Common myeloid progenitor, CD34-positive (primary cell): Measurements from ENCODE around the gene RXRB.
A peak's percentile ranks its signal among the peaks of the same experiment; 100 is the strongest.

Experiments used
- CTCF ChIA-PET: fragments of 350-600 bp; sonication (Branson Sonifier 250); formaldehyde crosslinking; loops from one replicate; lab custom pipeline; 2021; ENCODE audit warnings: antibody characterized with exemption; lab: Charles Lee
- POLR2A ChIA-PET: fragments of 350-600 bp; sonication (Branson Sonifier 250); formaldehyde crosslinking; loops from one replicate; lab custom pipeline; 2021; ENCODE audit warnings: antibody characterized with exemption; lab: Charles Lee
- DNase-seq, 3 donors: peaks; one replicate each; pipeline versions ENCODE4 v3.0.0 to v3.0.0-alpha.2; 2013
- H3K27ac ChIP-seq, 2 experiments: 1 replicate in 1 of 2; 2 replicates in 1 of 2; pipeline ENCODE4 v1.7.0; 2013; ENCODE audit warnings: inconsistent platforms in 2 of 2, low read length in 2 of 2, mild to moderate bottlenecking in 2 of 2, low read depth in 1 of 2, moderate library complexity in 1 of 2; ENCODE audit not compliant: severe bottlenecking in 2 of 2, insufficient read depth in 1 of 2, poor library complexity in 1 of 2
- H3K27me3 ChIP-seq, 5 experiments: replicated peaks in 2 of 5; 1 replicate in 3 of 5; 2 replicates in 2 of 5; pipeline versions ENCODE4 v1.6.1 to v1.7.0; 2013; ENCODE audit warnings: low read length in 4 of 5, mild to moderate bottlenecking in 2 of 5, moderate library complexity in 2 of 5, inconsistent platforms in 1 of 5; ENCODE audit not compliant: insufficient read depth in 5 of 5, control insufficient read depth in 4 of 5
- H3K36me3 ChIP-seq, 4 experiments: 1 replicate in 2 of 4; 2 replicates in 2 of 4; pipeline versions ENCODE4 v1.6.1 to v1.7.0; 2013; ENCODE audit warnings: low read length in 3 of 4, control low read depth in 1 of 4, mild to moderate bottlenecking in 1 of 4; ENCODE audit not compliant: control insufficient read depth in 4 of 4, insufficient read depth in 4 of 4
- H3K4me1 ChIP-seq, 4 experiments: 1 replicate in 3 of 4; 2 replicates in 1 of 4; pipeline versions ENCODE4 v1.6.1 to v1.7.1; 2013; ENCODE audit warnings: low read length in 3 of 4, mild to moderate bottlenecking in 3 of 4, control low read depth in 1 of 4, inconsistent platforms in 1 of 4, moderate library complexity in 1 of 4; ENCODE audit not compliant: control insufficient read depth in 4 of 4, insufficient read depth in 4 of 4; ENCODE audit errors: control extremely low read depth in 1 of 4
- H3K4me3 ChIP-seq, 7 experiments: 1 replicate in 4 of 7; 2 replicates in 3 of 7; pipeline versions ENCODE4 v1.5.1 to v1.7.0; 2013; ENCODE audit warnings: mild to moderate bottlenecking in 7 of 7, low read length in 6 of 7, moderate library complexity in 6 of 7, inconsistent platforms in 2 of 7, low read depth in 2 of 7, control low read depth in 1 of 7; ENCODE audit not compliant: insufficient read depth in 4 of 7, control insufficient read depth in 1 of 7; ENCODE audit errors: extremely low read depth in 1 of 7
- H3K9me3 ChIP-seq, 5 experiments: 1 replicate in 4 of 5; 2 replicates in 1 of 5; pipeline versions ENCODE4 v1.6.1 to v1.7.1; 2013; ENCODE audit warnings: low read length in 4 of 5, mild to moderate bottlenecking in 2 of 5, inconsistent platforms in 1 of 5, low read depth in 1 of 5, moderate library complexity in 1 of 5; ENCODE audit not compliant: control insufficient read depth in 4 of 5, insufficient read depth in 2 of 5; ENCODE audit errors: control extremely low read depth in 1 of 5
- whole genome bisulfite sequencing: methylation state at CpG from one replicate; pipeline ENCODE4 v1.1.5; 2013; ENCODE audit not compliant: insufficient coverage; 5-methylcytosine and 5-hydroxymethylcytosine counted together

RXRB gene

GRCh38 chr6:33217681-33218080 is 17.2 kb upstream of the RXRB start:
- Histone ChIP-seq H3K4me1 (peaks cover 3 to 16% (median 14%) of the 10 kb centered on the region in 4 experiments), H3K27ac (no peak overlapping the region), H3K27me3 (peaks cover 0 to 3% (median 2%) of the 10 kb centered on the region in 5 experiments), H3K9me3 (no peaks in the 10 kb centered on the region), H3K36me3 (no peaks in the 10 kb centered on the region), H3K4me3 (no peak overlapping the region)
- 91% methylated on average over 1 of the region's 3 CpGs for WGBS
- no peak for DNase-seq
- CTCF ChIA-PET = interaction anchor here (1.3 kb wide), 1 partner anchor 28 kb away, joined by 3 read pairs; no protein-coding TSS in a partner anchor
- POLR2A ChIA-PET = no interaction called here

- H3K9me3 ChIP-seq = no peaks in the 10 kb centered on the region
- ChIA-PET CTCF (no interaction called here), POLR2A (no interaction called here)
- H3K27me3 ChIP-seq = peaks cover 0 to 3% (median 0%) of the 10 kb centered on the region in 5 experiments
- peaks cover 4 to 18% (median 16%) of the 10 kb centered on the region in 4 experiments for H3K4me1 ChIP-seq
- no peak for DNase-seq
- no peak overlapping the region for H3K27ac ChIP-seq
- no peak overlapping the region for H3K4me3 ChIP-seq
- peaks cover 0 to 1% (median under 1%) of the 10 kb centered on the region in 4 experiments for H3K36me3 ChIP-seq
- 100% methylated on average over 4 of the region's 6 CpGs for WGBS
Measured at GRCh38 chr6:33217246-33217645, 16.8 kb upstream of the RXRB start.

GRCh38 chr6:33216117-33216649 is 15.7 kb upstream of the RXRB start:
- Histone ChIP-seq H3K4me3 (no peak overlapping the region), H3K27me3 (peaks cover 0 to 2% (median 0%) of the 10 kb centered on the region in 5 experiments), H3K9me3 (no peaks in the 10 kb centered on the region), H3K27ac (no peak overlapping the region), H3K36me3 (peaks cover 0 to 11% (median 3%) of the 10 kb centered on the region in 4 experiments), H3K4me1 (peaks cover 4 to 18% (median 16%) of the 10 kb centered on the region in 4 experiments)
- DNase-seq = no peak
- 100% methylated on average over 3 of the region's 4 CpGs for WGBS
- POLR2A ChIA-PET = interaction anchor here (0.6 kb wide), 1 partner anchor 18 kb away, joined by 3 read pairs; no protein-coding TSS in a partner anchor
- CTCF ChIA-PET = interaction anchor here (1.3 kb wide), 1 partner anchor 90 kb away, joined by 3 read pairs; no protein-coding TSS in a partner anchor

- POLR2A ChIA-PET = no interaction called here
- Histone ChIP-seq H3K27ac (no peak overlapping the region), H3K36me3 (peaks cover 2 to 16% (median 5%) of the 10 kb centered on the region in 4 experiments), H3K27me3 (peaks cover 0 to 2% (median 0%) of the 10 kb centered on the region in 5 experiments), H3K4me1 (peaks cover 4 to 18% (median 16%) of the 10 kb centered on the region in 4 experiments), H3K4me3 (no peak overlapping the region), H3K9me3 (no peaks in the 10 kb centered on the region)
- CTCF ChIA-PET = interaction anchor here (1.3 kb wide), 1 partner anchor 89 kb away, joined by 3 read pairs; no protein-coding TSS in a partner anchor
- DNase-seq = no peak
- WGBS = 100% methylated on average over 4 of the region's 9 CpGs
Measured at GRCh38 chr6:33215271-33216116, 15.0 kb upstream of the RXRB start.

- peak overlapping the region in 6 of 7 experiments; percentile 59 to 78 (median 68) for H3K4me3 ChIP-seq
- 2% methylated on average over 6 of the region's 9 CpGs for WGBS
- H3K4me1 ChIP-seq = peaks cover 6 to 21% (median 19%) of the 10 kb centered on the region in 4 experiments
- peaks cover 0 to 2% (median 0%) of the 10 kb centered on the region in 5 experiments for H3K27me3 ChIP-seq
- no peak for DNase-seq
- peaks cover 2 to 26% (median 13%) of the 10 kb centered on the region in 4 experiments for H3K36me3 ChIP-seq
- no peaks in the 10 kb centered on the region for H3K9me3 ChIP-seq
- CTCF ChIA-PET = no interaction called here
- no peak overlapping the region for H3K27ac ChIP-seq
- POLR2A ChIA-PET = no interaction called here
Measured at GRCh38 chr6:33213989-33214335, 13.5 kb upstream of the RXRB start.

GRCh38 chr6:33213166-33213988 is 12.9 kb upstream of the RXRB start:
- CTCF ChIA-PET = interaction anchor here (0.6 kb wide), 1 partner anchor 195 kb away, joined by 3 read pairs; no protein-coding TSS in a partner anchor
- Histone ChIP-seq H3K27ac (peak overlapping the region in 1 of 2 experiments; percentile 21), H3K9me3 (no peaks in the 10 kb centered on the region), H3K4me1 (peaks cover 8 to 25% (median 22%) of the 10 kb centered on the region in 4 experiments), H3K4me3 (peak overlapping the region; percentile 45 to 78 (median 64)), H3K27me3 (peaks cover 0 to 2% (median 0%) of the 10 kb centered on the region in 5 experiments), H3K36me3 (peaks cover 2 to 26% (median 13%) of the 10 kb centered on the region in 4 experiments)
- 0% methylated on average over 31 of the region's 43 CpGs for WGBS
- POLR2A ChIA-PET = no interaction called here
- DNase-seq = peak in 2 of 3 donors; percentile 53 to 71
